HG02571 (cell line): Measurements from ENCODE around the gene PLA2G4A.

Experiments used
- ATAC-seq: cut with Tn5 transposase; IDR thresholded peaks from one replicate; pipeline ENCODE4 v1.9.1; 2021; ENCODE audit warnings: mild to moderate bottlenecking, moderate library complexity; ENCODE audit not compliant: unreplicated experiment

The PLA2G4A gene

DNA sequence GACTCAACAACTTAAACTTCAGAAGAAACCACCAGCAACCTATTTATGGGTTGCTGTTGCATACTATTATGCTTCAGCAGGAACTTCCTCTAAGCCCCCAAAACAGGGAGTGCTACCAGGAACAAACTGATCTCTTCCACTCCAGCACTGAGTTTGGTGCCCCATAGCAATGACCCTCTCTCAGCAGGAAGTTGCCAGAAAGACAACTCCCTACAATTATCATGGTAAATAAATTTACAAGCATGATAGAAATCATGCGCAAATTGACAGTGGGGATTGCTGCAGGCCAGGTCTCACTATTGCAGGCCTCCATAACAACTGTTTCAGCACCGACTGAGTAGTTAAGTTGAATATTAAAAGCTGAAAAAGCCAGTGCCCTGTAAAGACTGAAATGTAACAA, 180.6 kb downstream of the PLA2G4A start:
- no peak for ATAC-seq

DNA sequence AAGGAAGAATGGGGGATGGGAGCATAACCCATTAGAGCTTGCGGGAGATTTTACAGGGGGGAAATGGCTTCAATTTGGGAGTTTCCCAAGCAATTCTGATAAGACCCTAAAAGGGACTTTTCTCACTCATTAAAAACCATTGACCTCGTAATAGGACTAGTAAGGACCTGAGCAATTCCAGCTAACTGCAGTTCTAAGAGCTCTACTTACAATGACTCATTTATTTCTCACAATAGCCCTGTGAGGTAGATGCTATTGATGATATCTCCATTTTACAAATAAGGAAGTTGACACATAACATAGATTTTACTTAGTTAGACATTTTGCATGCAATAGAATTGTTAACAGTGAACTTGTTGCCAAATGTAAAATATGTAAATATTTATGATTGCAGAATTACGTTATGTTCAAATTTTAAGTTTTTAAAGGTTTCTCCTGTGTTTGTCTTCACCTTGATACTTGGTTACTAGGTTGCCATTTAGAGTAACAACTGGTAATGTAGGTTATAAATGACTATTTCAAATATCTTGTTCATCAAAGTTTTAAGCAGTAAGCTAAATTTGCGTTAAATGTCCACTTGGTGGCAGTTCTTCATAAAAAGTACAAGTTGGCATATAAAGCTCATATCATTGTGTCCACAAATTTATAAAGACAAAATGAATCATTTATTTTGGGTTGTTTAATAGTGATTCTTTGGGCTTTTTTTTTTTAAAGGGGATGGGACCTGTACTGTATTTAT, 182.0 kb downstream of the PLA2G4A start:
- ATAC-seq, result no peak

DNA sequence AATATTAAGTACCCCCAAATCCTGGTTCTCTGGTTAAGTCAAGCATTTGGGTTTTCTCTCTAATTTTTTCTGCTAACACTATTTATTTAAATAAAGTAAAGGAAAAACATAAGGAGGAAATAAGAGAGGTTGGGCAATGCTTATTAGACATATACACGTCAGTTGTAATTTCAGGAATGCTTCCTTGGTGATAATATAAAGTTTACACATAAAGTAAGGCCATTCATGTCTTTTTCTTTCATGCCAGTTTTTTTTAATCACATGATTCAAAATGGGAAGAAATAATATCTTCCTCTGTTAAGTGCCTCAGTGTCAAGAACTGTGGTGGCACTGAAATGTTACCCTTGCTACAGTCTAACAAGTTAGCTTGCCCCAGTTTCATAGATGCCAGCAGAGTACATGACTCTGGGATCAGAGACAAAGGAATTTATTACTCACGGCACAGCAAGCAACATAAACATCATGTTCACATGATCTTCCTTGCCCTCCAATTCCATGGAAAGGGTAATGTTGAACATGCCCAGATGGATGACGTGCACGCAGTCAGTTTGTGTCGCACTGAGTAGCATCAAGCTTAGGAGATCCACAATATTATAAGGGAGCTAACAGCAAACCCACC, 184.9 kb downstream of the PLA2G4A start:
- ATAC-seq, result no peak

DNA sequence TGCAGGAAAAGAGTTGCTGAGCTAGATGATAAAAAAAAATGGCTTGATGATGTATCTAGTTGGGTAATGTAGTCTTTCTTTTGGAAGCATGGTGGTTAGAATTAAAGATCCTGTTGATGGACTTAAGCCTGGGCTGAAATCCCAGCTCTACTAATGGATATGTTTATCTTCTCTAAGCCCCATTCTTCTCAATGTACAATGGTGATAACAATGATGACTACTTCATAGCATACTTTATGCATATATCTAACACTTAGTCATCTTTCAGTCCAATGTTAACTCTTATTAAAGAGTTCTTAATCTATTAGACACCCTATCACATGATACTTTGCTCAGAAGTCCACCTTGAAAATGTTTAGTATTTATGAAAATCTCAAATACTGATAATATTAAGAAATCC, 189.5 kb downstream of the PLA2G4A start:
- ATAC-seq, result no peak

DNA sequence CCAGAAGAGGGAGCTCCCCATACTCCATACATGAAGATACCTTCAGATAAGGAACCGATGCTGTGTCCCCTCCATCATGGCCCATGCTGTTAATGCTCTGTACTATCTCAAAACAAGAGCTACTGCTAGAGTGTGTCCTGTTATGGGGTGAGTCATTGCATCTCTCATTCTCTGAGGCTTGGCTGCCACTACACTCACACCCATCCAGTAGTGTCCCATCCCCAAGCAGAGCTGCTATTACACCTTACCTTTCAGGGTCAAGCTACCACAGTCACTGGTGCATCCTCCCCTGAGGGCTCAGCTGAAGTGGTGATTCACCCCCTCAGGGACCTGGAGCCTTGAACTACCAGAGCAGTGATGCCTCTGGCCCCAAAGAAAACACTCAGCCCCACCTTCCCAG, 198.5 kb downstream of the PLA2G4A start:
- ATAC-seq, result no peak

DNA sequence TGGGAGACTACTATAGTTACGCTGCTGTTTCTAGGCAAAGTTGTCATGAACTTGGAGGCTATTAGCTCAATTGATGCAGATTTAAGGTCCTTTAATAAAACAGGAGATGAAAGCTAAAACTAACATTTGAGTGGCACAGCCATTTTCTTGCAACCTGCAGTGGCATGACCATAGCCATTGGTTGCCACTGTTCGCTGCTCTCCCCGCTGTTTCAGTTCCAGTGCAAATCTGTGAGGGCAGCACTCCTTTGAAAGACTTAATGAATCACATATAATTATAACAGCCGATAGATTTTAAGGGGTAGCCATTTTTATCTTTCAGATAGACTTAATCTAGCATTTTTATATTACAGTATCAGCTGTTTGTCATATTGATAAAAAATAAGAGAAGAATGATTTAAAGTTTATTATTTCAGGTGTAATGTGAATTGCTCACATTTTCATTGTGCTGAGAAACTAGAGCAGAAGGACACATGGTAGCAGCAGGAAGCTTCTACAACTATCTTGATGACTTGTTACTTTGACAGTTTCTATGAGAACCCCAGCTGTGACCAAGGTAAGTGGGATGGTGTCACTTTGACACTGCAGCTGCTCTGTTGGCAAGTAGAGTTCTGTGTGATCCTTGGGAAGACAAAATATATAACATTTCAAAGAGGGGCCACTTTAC, 203.7 kb downstream of the PLA2G4A start:
- ATAC-seq, result no peak

DNA sequence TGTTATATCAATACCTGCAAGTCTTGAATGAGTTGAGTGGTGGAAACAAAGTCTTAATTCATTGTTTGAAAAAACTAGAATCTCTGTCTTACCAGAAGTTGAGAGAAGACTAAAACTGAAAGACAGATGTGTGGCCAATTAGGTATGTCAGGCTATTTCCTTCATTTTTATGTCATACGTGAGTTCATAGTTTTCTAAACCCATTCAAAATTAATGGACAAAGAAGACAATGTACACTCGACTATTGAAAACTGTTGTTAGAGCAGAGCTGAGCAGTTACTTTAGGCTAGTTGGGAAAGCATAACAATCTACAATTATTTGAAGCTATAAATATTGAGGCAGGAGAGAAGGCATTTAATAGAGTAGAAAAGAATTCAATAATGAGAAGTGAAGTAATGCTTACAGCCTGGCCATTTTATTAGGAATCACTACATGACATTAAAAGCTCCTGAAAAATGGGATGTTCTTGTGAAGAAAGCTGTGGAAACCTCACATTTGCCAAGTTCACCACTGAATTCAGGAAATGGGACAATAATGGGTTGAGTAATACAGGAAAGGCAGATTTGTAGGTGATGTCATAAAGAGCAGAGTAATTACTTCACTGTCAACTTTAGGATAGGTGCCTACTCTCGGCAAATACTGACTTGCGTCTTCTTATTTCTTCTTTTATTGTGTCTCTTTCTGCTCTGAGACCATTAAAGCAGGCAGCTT, 204.4 kb downstream of the PLA2G4A start:
- no peak for ATAC-seq

DNA sequence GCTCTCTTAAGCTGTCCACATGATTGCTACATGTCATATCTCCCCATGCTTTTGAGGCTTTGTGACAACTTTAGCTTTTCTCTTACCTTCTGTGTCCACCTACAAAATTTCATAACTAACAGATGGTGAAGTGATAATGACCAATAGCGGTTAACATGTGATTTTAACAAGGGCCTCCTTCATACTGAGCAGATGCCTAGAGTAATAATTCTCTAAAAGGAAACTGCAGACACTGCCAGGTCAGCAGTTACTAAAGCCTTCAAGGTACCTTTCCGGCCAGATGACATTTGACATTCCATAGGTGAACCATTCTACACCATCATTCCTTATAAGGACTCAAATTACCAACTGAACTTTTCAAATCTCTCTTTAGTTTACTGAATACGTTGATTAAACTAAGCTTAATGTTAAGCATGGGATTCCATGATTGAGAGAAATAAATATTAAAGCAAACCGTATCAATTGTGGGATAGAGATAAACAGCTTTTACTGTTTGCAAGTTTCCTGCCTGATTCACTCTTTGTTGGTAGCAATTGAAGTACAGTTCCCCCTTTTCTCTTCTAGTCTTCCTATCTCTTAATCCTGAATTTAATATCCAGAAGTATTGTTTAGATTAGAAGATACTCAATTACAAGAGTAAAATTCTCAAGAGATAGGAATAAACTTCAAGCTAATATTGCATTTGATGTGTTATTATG, 205.1 kb downstream of the PLA2G4A start:
- ATAC-seq, result no peak

DNA sequence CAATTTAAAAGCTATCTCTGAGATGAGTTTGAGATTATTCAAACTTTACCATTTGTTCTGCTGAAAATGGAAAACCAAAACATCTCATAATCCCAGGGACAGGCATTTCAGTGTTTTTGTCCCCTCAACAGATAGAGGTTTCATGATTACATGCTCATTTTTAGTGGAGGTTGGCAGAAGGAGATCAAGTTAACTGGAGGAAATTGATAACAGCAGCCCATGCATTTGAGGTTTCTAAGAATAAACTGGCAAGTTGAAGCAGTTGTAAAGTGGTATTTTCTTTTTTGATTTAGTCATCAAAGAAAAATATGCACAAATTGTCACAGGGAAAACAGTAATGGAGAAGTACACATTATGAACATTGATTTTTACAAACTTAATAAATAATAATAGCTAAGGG, 205.8 kb downstream of the PLA2G4A start:
- ATAC-seq, result no peak

DNA sequence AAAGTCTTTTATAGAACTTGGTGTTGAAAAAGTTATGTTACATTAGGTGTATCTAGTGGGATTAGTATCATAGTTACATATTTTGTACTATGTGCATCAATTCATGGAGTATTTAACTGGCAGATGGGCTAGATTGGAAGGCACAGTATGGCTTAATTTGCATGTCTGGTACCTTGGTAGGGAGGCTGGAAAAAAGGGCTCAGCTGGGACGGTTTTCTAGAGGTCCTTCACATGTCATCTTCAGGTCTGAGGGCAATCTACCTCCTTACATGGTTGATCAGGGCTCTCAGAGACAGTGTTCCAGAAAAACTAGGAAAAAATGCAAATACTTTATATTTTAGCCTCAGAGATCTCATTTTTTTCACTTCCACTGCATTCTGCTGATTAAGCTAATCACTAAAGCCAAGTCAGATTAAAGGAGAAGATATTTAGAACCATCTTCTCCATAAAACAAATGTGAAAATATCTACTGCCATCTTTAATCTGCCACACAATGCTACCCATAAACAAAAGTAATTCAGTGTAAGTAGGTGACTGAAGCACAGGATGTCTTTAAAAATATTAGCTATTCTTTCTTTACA, 209.3 kb downstream of the PLA2G4A start:
- no peak for ATAC-seq
